Measurements from ENCODE around the gene EMC7. TPM values are rescaled to one million over a fixed set of nuclear protein-coding genes. Genes with fewer than 3 reads are reported as not detected.

EMC7 gene
- total and polyA plus RNA-seq, 2 of the 13 experiments (the other 11 are each of a cell fraction or from before 2014, with no cell fraction given) = 46.8 to 113 TPM

DNA sequence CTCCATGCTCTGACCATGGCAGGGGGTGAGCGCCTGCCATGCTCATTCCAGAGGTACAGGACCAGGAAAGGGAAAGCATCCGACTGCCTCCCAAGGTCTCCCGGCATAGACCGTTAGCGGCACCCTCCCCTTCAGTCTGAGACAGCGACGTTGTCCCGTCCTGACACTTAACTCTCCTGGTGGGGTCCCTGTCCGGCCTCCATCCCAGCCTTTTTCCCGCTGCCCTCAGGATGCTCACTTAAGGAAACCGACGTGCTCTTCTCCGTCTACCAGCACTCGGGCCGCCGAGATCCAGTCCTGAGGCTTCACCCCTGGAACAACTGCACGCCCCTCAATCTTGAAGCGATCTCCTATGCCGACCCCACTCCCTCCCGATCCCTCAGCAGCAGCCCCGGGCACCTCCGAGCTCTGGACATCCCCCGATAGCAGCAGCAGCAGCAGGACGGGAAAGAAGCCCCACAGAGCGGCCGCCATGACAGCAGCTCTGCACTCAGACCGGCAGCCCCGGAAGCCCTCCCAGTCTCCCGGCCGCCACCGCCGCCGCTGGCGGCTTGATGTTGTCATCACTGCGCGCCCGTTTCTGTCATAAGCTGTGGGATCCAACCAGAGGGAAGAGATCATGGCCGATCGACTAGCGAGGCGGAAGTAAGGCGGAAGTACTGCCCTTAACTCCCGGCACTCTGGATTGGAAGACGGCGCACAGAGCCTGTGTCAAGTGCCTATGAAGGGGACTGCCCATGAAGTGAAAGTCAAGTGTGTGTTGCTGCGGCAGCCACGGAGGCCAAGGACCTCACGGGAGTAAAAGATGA is at the start of gene EMC7, which contains the start of gene PGBD4 (continued):
- TF ChIP-seq JDP2 (CRISPR knock-in tag; IDR thresholded peaks at IDR 0.05; ENCODE audit: borderline replicate concordance) (no peak), MEF2D (CRISPR knock-in tag; IDR thresholded peaks at IDR 0.05) (no peak; the same call in 1 of the 2 replicates), MNT (IDR thresholded peaks at IDR 0.05) (peak; percentile 49; the same call in 1 of the 2 replicates), ZNF274 (CRISPR knock-in tag; IDR thresholded peaks at IDR 0.05) (peak; percentile 84; the same call in 1 of the 2 replicates), THYN1 (CRISPR knock-in tag; IDR thresholded peaks at IDR 0.05; ENCODE audit: borderline replicate concordance, low read depth) (0 out of 2 replicates have a peak, but pooled peaks have one; percentile 30), NFE2L2 (IDR thresholded peaks at IDR 0.05; ENCODE audit: low read length) (no peak), RFX1 (IDR thresholded peaks at IDR 0.05) (no peak), ARID3A (IDR thresholded peaks at IDR 0.05; ENCODE audit: low read depth, low read length) (no peak; the same call in 1 of the 2 replicates), YY1 (IDR thresholded peaks at IDR 0.05; ENCODE audit: insufficient read depth, insufficient replicate concordance, low read depth, low read length) (peak; percentile 99), ZNF780A (CRISPR knock-in tag; IDR thresholded peaks at IDR 0.05) (no peak), ZNF282 (IDR thresholded peaks at IDR 0.05; ENCODE audit: partially characterized antibody) (no peak), ZNF24 (IDR thresholded peaks at IDR 0.05) (no peak), ZNF558 (CRISPR knock-in tag; IDR thresholded peaks at IDR 0.05; ENCODE audit: borderline replicate concordance) (0 out of 2 replicates have a peak, but pooled peaks have one; percentile 80), HOXA7 (CRISPR knock-in tag; IDR thresholded peaks at IDR 0.05) (no peak), SOX6 (IDR thresholded peaks at IDR 0.05) (no peak), SOX6 (CRISPR knock-in tag; IDR thresholded peaks at IDR 0.05) (peak; percentile 70), TOE1 (CRISPR knock-in tag; IDR thresholded peaks at IDR 0.05) (peak; percentile 81; the same call in 1 of the 2 replicates), ZNF614 (CRISPR knock-in tag; IDR thresholded peaks at IDR 0.05; ENCODE audit: borderline replicate concordance) (no peak), TCF7L2 (IDR thresholded peaks at IDR 0.05; ENCODE audit: low read depth, low read length) (no peak), ZBTB1 (CRISPR knock-in tag; IDR thresholded peaks at IDR 0.05; ENCODE audit: borderline replicate concordance) (no peak), PRPF4 (IDR thresholded peaks at IDR 0.05; ENCODE audit: low read depth, low read length, poor library complexity, severe bottlenecking) (no peak), HNF4A (CRISPR knock-in tag; IDR thresholded peaks at IDR 0.05) (no peak)
- TF ChIP-seq, protein P1, sequence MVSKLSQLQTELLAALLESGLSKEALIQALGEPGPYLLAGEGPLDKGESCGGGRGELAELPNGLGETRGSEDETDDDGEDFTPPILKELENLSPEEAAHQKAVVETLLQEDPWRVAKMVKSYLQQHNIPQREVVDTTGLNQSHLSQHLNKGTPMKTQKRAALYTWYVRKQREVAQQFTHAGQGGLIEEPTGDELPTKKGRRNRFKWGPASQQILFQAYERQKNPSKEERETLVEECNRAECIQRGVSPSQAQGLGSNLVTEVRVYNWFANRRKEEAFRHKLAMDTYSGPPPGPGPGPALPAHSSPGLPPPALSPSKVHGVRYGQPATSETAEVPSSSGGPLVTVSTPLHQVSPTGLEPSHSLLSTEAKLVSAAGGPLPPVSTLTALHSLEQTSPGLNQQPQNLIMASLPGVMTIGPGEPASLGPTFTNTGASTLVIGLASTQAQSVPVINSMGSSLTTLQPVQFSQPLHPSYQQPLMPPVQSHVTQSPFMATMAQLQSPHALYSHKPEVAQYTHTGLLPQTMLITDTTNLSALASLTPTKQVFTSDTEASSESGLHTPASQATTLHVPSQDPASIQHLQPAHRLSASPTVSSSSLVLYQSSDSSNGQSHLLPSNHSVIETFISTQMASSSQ (IDR thresholded peaks at IDR 0.05; ENCODE audit: low read depth) = no peak
- TF ChIP-seq, protein P1 (CRISPR knock-in tag; IDR thresholded peaks at IDR 0.05; ENCODE audit: borderline replicate concordance) = peak; percentile 43; the same call in 1 of the 2 replicates

Measured in HepG2 (cell line).